NB4 (cell line): ENCODE measurements around the gene SRPRB.

ENCODE experiments used
- CTCF ChIP-seq: IDR thresholded peaks from one replicate; pipeline ENCODE4 v1.5.1; 2012; ENCODE audit warnings: low read depth, low read length
- MAX ChIP-seq: IDR thresholded peaks from 2 replicates; pipeline ENCODE4 v1.6.1; 2011; ENCODE audit warnings: low read depth, low read length
- MYC ChIP-seq: IDR thresholded peaks from 2 replicates; pipeline ENCODE4 v1.6.1; 2011; ENCODE audit warnings: low read depth, low read length
- POLR2A ChIP-seq: IDR thresholded peaks from 2 replicates; pipeline ENCODE4 v1.6.1; 2011; ENCODE audit warnings: mild to moderate bottlenecking; ENCODE audit not compliant: insufficient read length; ENCODE audit errors: extremely low read depth

- TF ChIP-seq CTCF (no peak), MYC (no peak), POLR2A (no peak), MAX (no peak)
Observed at GRCh38 chr3:133833880-133834620, 28.4 kb downstream of the SRPRB start.
